GM19099 (cell line): ENCODE data around the gene AHCYL2.

Experiments
- POLR2A ChIP-seq: IDR thresholded peaks from 3 replicates; pipeline ENCODE4 v1.6.1; 2011; ENCODE audit warnings: low read depth; ENCODE audit not compliant: insufficient read length; ENCODE audit errors: extremely low read depth

The AHCYL2 gene

DNA sequence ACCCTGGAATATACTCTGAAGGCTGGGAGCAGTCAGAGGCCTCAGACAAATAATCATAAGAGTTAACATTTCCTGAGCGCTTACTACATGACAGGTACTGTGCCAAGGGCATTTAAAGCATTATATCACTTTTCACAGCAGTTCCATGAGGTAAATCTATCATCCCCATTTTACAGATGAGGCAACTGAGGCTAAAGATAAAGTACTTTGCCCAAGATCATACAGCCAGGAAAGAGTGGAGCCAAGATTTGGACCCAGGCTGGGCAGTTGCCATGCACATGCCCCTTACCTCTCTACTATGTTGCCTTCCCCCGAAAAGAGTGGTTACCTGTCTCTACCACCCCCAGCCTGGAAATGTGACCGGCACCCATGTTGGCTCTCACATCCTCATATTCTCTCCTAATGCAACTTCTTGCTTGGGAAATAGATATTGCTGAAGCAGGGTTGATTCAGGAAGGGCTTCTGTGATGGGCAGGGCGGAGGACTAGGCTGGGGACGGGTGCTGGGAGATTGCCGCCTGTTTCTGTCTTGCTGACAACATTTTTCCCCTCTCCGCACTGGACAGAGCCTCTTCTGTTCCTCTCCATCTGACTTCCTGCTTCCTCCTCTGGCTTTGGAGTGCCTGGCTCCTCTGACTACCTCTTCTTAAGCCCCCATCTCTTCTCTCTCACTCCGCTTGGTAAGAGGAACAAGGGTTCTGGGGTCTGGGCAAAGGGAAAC lies 22.6 kb upstream of the AHCYL2 start:
- no peak for TF ChIP-seq POLR2A

GRCh38 chr7:129203050-129203741 lies 21.6 kb upstream of the AHCYL2 start:
- TF ChIP-seq POLR2A = no peak

DNA sequence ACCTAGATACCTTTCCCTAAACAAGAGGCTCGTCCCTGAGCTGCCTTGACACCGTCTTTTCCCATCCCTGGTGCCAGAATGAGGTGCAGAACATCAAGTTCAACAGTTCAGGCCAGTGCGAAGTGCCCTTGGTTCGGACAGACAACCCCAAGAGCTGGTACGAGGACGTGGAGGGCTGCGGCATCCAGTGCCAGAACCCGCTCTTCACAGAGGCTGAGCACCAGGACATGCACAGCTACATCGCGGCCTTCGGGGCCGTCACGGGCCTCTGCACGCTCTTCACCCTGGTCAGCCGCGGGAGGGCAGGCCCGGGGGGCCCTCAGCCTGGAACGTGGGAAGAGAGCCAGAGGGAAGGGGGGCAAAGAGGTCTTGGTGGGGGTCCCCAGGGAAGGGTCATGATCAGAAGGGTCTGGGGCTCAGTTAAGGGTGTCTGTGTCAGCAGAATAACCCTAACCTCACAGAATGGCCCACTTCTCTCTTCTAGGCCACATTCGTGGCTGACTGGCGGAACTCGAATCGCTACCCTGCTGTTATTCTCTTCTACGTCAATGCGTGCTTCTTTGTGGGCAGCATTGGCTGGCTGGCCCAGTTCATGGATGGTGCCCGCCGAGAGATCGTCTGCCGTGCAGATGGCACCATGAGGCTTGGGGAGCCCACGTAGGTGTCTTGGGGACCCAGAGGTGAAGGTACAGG lies 19.6 kb upstream of the AHCYL2 start:
- TF ChIP-seq POLR2A = no peak

GRCh38 chr7:129205987-129206785 lies 18.6 kb upstream of the AHCYL2 start:
- TF ChIP-seq POLR2A = no peak

DNA sequence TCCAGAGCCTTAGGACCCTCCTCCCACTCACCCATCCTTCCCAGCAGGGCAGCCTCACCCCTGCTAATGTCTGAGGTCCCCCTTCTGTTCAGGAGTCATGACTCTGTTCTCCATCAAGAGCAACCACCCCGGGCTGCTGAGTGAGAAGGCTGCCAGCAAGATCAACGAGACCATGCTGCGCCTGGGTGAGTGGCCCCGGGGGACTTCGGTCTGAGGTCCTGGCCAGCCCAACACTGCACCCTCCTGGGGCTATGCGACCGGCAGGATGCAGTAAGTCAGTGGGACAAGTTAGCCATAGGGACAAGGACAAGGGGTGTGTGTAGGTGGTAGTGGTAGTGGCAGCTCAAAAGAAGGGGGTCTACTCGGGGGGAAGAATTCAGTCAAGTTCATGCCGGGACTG lies 16.2 kb upstream of the AHCYL2 start:
- TF ChIP-seq POLR2A = no peak

DNA sequence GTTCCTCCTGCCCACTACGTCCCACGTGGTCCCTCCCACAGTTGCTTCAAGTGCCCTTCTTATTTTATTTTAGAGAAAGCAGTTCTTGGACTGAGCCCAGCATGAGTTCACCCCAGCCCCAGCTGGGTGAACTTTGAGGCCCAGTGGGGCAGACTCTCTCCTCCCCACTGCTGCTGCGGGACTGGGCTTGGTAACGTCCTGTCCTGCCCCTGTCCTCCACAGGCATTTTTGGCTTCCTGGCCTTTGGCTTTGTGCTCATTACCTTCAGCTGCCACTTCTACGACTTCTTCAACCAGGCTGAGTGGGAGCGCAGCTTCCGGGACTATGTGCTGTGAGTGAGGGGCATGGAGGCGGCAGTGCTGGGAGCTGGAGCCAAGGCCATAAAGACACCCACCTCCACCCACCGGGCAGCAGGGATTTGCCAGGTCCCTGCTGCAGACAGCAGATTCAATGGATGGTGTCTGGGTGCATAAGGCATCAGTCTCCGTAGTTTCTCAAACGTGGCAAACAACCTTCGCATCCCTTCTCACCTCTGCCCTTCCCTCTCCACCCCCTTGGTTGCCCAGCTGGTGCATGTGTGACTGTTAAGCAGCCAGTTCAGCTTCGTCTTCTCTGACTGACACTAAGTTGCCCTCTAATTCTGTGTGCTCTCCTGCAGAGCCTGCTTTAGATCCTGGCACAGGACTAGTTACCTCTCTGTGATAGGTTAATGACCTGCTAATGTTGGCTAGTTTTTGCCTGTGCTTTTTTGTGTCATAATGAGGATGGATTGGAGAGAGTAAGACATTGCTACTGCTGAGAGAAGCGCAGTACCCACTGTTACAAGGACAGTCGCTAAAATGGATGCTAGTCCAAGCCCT lies 15.5 kb upstream of the AHCYL2 start:
- no peak for TF ChIP-seq POLR2A

- TF ChIP-seq POLR2A = no peak
Measured at GRCh38 chr7:129210256-129210988, 14.4 kb upstream of the AHCYL2 start.

DNA sequence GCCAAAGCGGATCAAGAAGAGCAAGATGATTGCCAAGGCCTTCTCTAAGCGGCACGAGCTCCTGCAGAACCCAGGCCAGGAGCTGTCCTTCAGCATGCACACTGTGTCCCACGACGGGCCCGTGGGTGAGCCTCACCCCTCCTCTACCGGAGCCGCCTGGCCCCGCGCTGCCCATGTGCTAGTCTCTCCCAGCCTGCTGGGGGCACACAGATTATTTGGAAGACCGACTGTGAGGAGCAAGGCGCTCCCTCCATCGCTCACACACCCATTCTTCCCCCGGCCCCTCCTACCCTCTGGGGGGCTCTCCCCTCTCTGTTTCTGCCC lies 13.9 kb upstream of the AHCYL2 start:
- TF ChIP-seq POLR2A = no peak

GRCh38 chr7:129212126-129212525 lies 12.7 kb upstream of the AHCYL2 start:
- TF ChIP-seq POLR2A = no peak

GRCh38 chr7:129212596-129212995 lies 12.2 kb upstream of the AHCYL2 start:
- TF ChIP-seq POLR2A = no peak

- no peak for TF ChIP-seq POLR2A
Measured at GRCh38 chr7:129213828-129214227, 11.0 kb upstream of the AHCYL2 start.

DNA sequence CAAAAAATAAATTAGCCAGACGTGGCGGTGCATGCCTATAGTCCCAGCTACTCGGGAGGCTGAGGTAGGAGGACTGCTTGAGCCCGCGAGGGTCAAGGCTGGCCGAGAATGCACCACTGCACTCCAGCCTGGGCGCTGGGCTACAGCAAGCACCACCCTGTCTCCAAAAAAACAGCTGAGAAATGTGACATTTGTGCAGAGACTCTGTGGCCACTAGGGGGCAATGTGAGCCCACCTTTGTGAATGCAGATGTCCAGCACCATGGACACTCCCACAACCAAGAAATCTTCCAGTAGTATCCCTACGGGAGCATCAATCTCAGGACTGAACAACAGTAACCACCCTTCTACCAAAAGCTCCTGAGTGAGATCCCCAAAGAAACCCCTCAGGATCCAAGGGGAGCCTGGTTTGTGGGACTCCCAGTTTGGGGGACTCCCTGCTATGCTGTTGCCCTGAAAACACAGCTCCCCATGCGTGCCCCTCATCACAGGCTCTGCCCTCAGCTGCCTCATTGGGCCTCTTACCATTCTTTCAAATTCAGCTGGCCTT lies 6.2 kb upstream of the AHCYL2 start:
- no peak for TF ChIP-seq POLR2A

- TF ChIP-seq POLR2A = no peak
Measured at GRCh38 chr7:129222064-129222463, 2.8 kb upstream of the AHCYL2 start.
